A549 (cell line): Measurements from ENCODE around the gene NBL1.

ENCODE experiments used
- ESRRA ChIP-seq: fragments of 150-350 bp; IDR thresholded peaks from 2 replicates; pipeline ENCODE4 v1.6.1; 2014; ENCODE audit warnings: mild to moderate bottlenecking, low read length, borderline replicate concordance
- KDM1A ChIP-seq: fragments of 200-600 bp; sonication (generic); IDR thresholded peaks from 2 replicates; pipeline ENCODE4 v1.6.1; 2016; ENCODE audit warnings: low read depth, mild to moderate bottlenecking
- RCOR1 ChIP-seq: fragments of 150-350 bp; IDR thresholded peaks from 2 replicates; pipeline ENCODE4 v1.6.1; 2014; ENCODE audit warnings: antibody characterized with exemption, low read length, low read depth
- TF ChIP-seq, protein P1 (sequence below): fragments of >200 bp; sonication (Bioruptor Twin); formaldehyde crosslinking; IDR thresholded peaks from 3 replicates; pipeline ENCODE4 v1.5.1; 2016
- TF ChIP-seq, protein P2 (sequence below): fragments of 200-600 bp; sonication (generic); IDR thresholded peaks from 2 replicates; pipeline ENCODE4 v1.6.1; 2016; ENCODE audit warnings: antibody characterized with exemption, mild to moderate bottlenecking, moderate library complexity
- TF ChIP-seq, protein P3 (sequence below): fragments of 450-650 bp; IDR thresholded peaks from 2 replicates; pipeline ENCODE4 v1.6.1; 2014; ENCODE audit warnings: antibody characterized with exemption

DNA sequence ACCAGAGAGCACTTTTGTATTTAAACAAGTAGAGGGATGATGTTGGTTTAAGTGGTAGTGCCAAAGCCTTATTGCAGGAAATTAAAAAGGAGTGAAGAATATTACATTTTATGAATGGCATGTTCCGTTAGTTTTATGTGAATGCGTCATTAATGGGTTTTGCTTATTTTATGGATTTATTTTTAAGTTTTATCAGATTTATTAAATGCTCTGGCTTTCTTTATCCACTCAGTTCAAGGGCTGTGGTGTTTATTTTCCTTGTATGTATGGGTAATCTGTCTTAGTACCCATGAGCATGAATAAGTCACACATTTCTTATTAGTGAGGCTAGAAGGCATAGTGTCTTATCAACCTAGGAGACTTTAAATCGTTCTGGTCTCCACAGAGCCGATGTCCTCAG, 41.6 kb upstream of the NBL1 start:
- TF ChIP-seq ESRRA (no peak), KDM1A (no peak), RCOR1 (no peak)
- TF ChIP-seq, protein P1, sequence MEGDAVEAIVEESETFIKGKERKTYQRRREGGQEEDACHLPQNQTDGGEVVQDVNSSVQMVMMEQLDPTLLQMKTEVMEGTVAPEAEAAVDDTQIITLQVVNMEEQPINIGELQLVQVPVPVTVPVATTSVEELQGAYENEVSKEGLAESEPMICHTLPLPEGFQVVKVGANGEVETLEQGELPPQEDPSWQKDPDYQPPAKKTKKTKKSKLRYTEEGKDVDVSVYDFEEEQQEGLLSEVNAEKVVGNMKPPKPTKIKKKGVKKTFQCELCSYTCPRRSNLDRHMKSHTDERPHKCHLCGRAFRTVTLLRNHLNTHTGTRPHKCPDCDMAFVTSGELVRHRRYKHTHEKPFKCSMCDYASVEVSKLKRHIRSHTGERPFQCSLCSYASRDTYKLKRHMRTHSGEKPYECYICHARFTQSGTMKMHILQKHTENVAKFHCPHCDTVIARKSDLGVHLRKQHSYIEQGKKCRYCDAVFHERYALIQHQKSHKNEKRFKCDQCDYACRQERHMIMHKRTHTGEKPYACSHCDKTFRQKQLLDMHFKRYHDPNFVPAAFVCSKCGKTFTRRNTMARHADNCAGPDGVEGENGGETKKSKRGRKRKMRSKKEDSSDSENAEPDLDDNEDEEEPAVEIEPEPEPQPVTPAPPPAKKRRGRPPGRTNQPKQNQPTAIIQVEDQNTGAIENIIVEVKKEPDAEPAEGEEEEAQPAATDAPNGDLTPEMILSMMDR = no peak
- TF ChIP-seq, protein P2, sequence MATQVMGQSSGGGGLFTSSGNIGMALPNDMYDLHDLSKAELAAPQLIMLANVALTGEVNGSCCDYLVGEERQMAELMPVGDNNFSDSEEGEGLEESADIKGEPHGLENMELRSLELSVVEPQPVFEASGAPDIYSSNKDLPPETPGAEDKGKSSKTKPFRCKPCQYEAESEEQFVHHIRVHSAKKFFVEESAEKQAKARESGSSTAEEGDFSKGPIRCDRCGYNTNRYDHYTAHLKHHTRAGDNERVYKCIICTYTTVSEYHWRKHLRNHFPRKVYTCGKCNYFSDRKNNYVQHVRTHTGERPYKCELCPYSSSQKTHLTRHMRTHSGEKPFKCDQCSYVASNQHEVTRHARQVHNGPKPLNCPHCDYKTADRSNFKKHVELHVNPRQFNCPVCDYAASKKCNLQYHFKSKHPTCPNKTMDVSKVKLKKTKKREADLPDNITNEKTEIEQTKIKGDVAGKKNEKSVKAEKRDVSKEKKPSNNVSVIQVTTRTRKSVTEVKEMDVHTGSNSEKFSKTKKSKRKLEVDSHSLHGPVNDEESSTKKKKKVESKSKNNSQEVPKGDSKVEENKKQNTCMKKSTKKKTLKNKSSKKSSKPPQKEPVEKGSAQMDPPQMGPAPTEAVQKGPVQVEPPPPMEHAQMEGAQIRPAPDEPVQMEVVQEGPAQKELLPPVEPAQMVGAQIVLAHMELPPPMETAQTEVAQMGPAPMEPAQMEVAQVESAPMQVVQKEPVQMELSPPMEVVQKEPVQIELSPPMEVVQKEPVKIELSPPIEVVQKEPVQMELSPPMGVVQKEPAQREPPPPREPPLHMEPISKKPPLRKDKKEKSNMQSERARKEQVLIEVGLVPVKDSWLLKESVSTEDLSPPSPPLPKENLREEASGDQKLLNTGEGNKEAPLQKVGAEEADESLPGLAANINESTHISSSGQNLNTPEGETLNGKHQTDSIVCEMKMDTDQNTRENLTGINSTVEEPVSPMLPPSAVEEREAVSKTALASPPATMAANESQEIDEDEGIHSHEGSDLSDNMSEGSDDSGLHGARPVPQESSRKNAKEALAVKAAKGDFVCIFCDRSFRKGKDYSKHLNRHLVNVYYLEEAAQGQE = no peak
- TF ChIP-seq, protein P3, sequence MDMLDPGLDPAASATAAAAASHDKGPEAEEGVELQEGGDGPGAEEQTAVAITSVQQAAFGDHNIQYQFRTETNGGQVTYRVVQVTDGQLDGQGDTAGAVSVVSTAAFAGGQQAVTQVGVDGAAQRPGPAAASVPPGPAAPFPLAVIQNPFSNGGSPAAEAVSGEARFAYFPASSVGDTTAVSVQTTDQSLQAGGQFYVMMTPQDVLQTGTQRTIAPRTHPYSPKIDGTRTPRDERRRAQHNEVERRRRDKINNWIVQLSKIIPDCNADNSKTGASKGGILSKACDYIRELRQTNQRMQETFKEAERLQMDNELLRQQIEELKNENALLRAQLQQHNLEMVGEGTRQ = no peak
